Astrocyte of the spinal cord (primary cell): Measurements from ENCODE around the gene LEF1.

Experiments
- DNase-seq: peaks from one replicate; pipeline ENCODE4 v3.0.0; 2011; ENCODE audit warnings: low read depth, low spot score
- H3K4me3 ChIP-seq: 2 replicates; pipeline ENCODE4 v1.5.1; 2011; ENCODE audit warnings: low read depth, mild to moderate bottlenecking, low read length, moderate library complexity
- in situ Hi-C: cut with HindIII; loops from 2 replicates; pipeline ENCODE4 v1.10.0; 2017; ENCODE audit warnings: low sequenced_read_pairs
- TF ChIP-seq, protein P1 (sequence below): IDR thresholded peaks from 2 replicates; pipeline ENCODE4 v1.5.1; 2012; ENCODE audit warnings: low read depth, mild to moderate bottlenecking, low read length, inconsistent platforms

The LEF1 gene

GRCh38 chr4:108193886-108194672 is 25.3 kb upstream of the LEF1 start:
- TF ChIP-seq, protein P1, sequence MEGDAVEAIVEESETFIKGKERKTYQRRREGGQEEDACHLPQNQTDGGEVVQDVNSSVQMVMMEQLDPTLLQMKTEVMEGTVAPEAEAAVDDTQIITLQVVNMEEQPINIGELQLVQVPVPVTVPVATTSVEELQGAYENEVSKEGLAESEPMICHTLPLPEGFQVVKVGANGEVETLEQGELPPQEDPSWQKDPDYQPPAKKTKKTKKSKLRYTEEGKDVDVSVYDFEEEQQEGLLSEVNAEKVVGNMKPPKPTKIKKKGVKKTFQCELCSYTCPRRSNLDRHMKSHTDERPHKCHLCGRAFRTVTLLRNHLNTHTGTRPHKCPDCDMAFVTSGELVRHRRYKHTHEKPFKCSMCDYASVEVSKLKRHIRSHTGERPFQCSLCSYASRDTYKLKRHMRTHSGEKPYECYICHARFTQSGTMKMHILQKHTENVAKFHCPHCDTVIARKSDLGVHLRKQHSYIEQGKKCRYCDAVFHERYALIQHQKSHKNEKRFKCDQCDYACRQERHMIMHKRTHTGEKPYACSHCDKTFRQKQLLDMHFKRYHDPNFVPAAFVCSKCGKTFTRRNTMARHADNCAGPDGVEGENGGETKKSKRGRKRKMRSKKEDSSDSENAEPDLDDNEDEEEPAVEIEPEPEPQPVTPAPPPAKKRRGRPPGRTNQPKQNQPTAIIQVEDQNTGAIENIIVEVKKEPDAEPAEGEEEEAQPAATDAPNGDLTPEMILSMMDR = no peak
- in situ Hi-C loops = no loop called here
- DNase-seq = no peak
- no peak overlapping the region for H3K4me3 ChIP-seq

- no peak overlapping the region for H3K4me3 ChIP-seq
- DNase-seq = no peak
- in situ Hi-C loops = no loop called here
- TF ChIP-seq, protein P1 = no peak
These were observed 24.2 kb upstream of the LEF1 start for GRCh38 chr4:108192935-108193334.

DNA sequence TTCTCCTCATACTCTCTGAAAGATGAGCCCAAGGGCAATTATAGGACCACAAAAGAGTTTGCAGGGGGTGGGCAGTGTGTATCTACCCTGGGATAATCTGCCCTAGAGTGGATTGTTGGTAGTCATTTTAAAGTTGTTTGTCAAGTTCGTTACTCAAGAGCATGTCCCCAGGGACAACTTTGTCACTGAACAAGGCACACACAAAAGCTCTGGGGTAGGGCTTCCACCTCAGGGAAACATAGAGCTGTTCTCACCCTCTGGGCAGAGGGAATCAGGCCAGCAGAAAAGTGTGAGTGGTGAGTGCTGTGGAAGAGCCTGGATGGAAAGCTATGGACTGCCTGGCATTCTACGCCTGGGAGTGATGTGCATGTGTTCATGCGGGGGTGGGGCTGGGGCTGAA is 23.3 kb upstream of the LEF1 start:
- TF ChIP-seq, protein P1 = no peak
- no peak for DNase-seq
- in situ Hi-C loops = no loop called here
- H3K4me3 ChIP-seq = no peak overlapping the region

GRCh38 chr4:108191269-108191914 is 22.7 kb upstream of the LEF1 start:
- TF ChIP-seq, protein P1 = no peak
- in situ Hi-C loops = no loop called here
- no peak for DNase-seq
- H3K4me3 ChIP-seq = no peak overlapping the region

- no peak for DNase-seq
- TF ChIP-seq, protein P1 = no peak
- in situ Hi-C loops = no loop called here
- no peak overlapping the region for H3K4me3 ChIP-seq
These were observed 20.0 kb upstream of the LEF1 start for GRCh38 chr4:108188770-108189169.

- in situ Hi-C loops = no loop called here
- no peak for DNase-seq
- TF ChIP-seq, protein P1 = no peak
- H3K4me3 ChIP-seq = no peak overlapping the region
These were observed 16.5 kb upstream of the LEF1 start for GRCh38 chr4:108185252-108185651.
